Prostate gland (tissue), 2 donors: ENCODE measurements around the gene MTIF3. TPM values are rescaled to one million over a fixed set of nuclear protein-coding genes. Genes with fewer than 3 reads are reported as not detected.

Experiments used
- DNase-seq: peaks from one replicate; pipeline ENCODE4 v3.0.0-alpha.2; 2019; ENCODE audit warnings: low spot score
- H3K27ac ChIP-seq, 2 donors: fragments of 200-600 bp; sonication (generic); 2 replicates each; pipeline ENCODE4 v1.5.1; 2017 to 2019
- H3K27me3 ChIP-seq: fragments of 200-600 bp; sonication (generic); replicated peaks from 2 replicates; pipeline ENCODE4 v1.5.1; 2019; ENCODE audit not compliant: insufficient read depth
- H3K36me3 ChIP-seq, 2 donors: fragments of 200-600 bp; sonication (generic); 1 replicate in 1 of 2; 2 replicates in 1 of 2; pipeline versions ENCODE4 v1.5.1 to v1.8.1; 2017 to 2019
- H3K4me1 ChIP-seq: fragments of 200-600 bp; sonication (generic); replicated peaks from 2 replicates; pipeline ENCODE4 v1.5.1; 2019
- H3K4me3 ChIP-seq, 2 donors: fragments of 200-600 bp; sonication (generic); 2 replicates each; pipeline ENCODE4 v1.5.1; 2017 to 2019
- H3K9me3 ChIP-seq: fragments of 200-600 bp; sonication (generic); 2 replicates; pipeline ENCODE4 v1.5.1; 2017
- CTCF ChIP-seq, 4 experiments: fragments of 200-600 bp in 2 of 4; fragments of 450-650 bp in 2 of 4; sonication (generic) in 2 of 4; IDR thresholded peaks; 1 replicate in 3 of 4; 2 replicates in 1 of 4; pipeline ENCODE4 v1.5.1; 2016 to 2019; ENCODE audit warnings: antibody characterized with exemption in 4 of 4, mild to moderate bottlenecking in 2 of 4, moderate library complexity in 2 of 4
- POLR2A ChIP-seq: fragments of 450-650 bp; IDR thresholded peaks from one replicate; pipeline ENCODE4 v1.6.1; 2016; ENCODE audit warnings: antibody characterized with exemption, mild to moderate bottlenecking
- POLR2AphosphoS5 ChIP-seq: sonication (generic); formaldehyde crosslinking; IDR thresholded peaks from one replicate; pipeline ENCODE4 v1.6.1; 2017; ENCODE audit warnings: antibody characterized with exemption
- WGBS: methylation state at CpG from one replicate; pipeline ENCODE4 v1.1.5; 2018; 5-methylcytosine and 5-hydroxymethylcytosine counted together
- intact Hi-C: fragments of 100-400 bp; cut with DNase I; formaldehyde crosslinking; loops from one replicate; pipeline ENCODE4 v1.14.2; 2022
- total RNA-seq, 2 donors: library from RNA; depleted of rRNA; stranded (reverse); fragments of >200 nt; gene quantifications; one replicate each; pipeline ENCODE4 v1.1.0, GENCODE V29; 2016

MTIF3 gene
- total RNA-seq, 2 donors from 2014 or later = 44.8 to 52.3 TPM

- no peaks in the 10 kb centered on the region for H3K4me1 ChIP-seq
- 82% methylated on average over 12 of the region's 12 CpGs for WGBS
- DNase-seq = no peak
- intact Hi-C loops = no loop called here
- no peaks in the 10 kb centered on the region for H3K9me3 ChIP-seq
- TF ChIP-seq POLR2A (no peak), CTCF (IDR thresholded peaks at IDR 0.05) (no peak), POLR2AphosphoS5 (no peak)
- H3K27me3 ChIP-seq = no peaks in the 10 kb centered on the region
- no peak overlapping the region for H3K4me3 ChIP-seq
- no peak overlapping the region for H3K27ac ChIP-seq
- H3K36me3 ChIP-seq = no peaks in the 10 kb centered on the region
Observed at GRCh38 chr13:27461940-27462584, 11.7 kb upstream of the MTIF3 start.

DNA sequence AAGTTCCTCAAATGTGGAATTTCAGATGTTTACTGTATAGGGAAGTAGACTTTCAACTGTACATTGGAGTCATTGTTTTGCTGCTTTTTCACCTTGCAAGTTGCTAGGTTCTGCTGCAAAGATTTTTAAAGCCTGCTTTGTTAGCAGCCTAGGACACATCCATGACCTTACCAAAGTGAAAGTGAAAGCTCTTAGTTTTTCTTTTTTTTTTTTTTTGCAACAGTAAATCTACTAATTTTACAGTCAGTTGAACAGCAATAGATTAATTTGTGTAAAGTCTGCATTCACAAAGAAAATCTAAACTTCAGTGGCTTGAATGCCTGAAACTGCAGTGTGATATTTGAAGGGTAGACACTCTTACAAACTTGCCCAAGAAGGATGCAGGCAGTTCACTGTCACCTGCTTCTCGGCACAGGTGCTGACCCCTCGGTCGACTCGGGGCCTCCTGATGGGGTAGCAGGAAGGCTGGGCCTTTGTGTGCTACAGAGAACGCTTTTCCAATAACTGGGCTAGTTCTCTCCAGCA lies 5.0 kb upstream of the MTIF3 start:
- DNase-seq = no peak
- H3K27ac ChIP-seq = no peak overlapping the region

DNA sequence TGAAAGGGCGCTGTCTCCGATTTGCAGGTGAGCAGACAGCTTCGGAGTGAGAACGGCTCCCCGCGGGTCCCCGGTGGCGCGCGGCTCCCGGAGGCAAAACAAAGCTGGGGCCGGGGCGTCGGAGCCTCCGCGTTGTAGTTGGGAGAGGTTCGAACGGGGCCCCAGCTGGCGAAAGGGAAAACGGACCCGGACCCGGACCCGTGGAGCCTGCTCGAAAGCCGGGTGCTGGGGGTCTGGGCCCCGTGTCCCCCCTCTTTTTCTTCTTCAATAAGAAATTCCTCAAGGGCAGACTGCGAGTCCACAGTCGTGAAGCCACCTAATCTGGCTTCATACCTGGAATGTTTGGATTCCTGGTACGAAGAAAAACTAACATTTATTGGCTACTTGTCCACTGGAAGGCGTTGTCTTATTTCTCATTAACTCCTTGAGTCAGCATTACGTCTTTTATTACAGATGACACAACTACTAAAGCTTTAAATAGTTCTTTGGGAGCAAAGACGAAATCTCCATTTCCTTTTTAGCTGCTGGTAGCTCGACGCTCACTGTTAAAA lies 632 bp upstream of the MTIF3 start:
- TF ChIP-seq POLR2AphosphoS5 (peak; percentile 66), POLR2A (peak; percentile 36), CTCF (IDR thresholded peaks at IDR 0.05) (no peak)
- DNase-seq = peak; percentile 37
- Histone ChIP-seq H3K9me3 (no peaks in the 10 kb centered on the region), H3K36me3 (no peaks in the 10 kb centered on the region), H3K27me3 (no peaks in the 10 kb centered on the region), H3K4me1 (no peaks in the 10 kb centered on the region), H3K27ac (peak overlapping the region; percentile 95 to 98), H3K4me3 (peak overlapping the region; percentile 81 to 95)
- under 1% methylated on average over 34 of the region's 34 CpGs for WGBS
- intact Hi-C loops = loop anchor here (1.0 to 5.0 kb wide), 2 partner anchors 27 to 171 kb away; partner anchors contain the start of genes GTF3A, LNX2 and POLR1D

More for the DNA sequence above, 5.0 kb upstream of the MTIF3 start:
- Histone ChIP-seq H3K4me3 (no peak overlapping the region), H3K36me3 (no peaks in the 10 kb centered on the region), H3K27me3 (no peaks in the 10 kb centered on the region), H3K4me1 (no peaks in the 10 kb centered on the region), H3K9me3 (no peaks in the 10 kb centered on the region)
- no peak for TF ChIP-seq POLR2AphosphoS5
- no peak for TF ChIP-seq POLR2A
- TF ChIP-seq CTCF (IDR thresholded peaks at IDR 0.05) = no peak
- intact Hi-C loops = no loop called here
- WGBS = 26% methylated on average over 5 of the region's 5 CpGs

DNA sequence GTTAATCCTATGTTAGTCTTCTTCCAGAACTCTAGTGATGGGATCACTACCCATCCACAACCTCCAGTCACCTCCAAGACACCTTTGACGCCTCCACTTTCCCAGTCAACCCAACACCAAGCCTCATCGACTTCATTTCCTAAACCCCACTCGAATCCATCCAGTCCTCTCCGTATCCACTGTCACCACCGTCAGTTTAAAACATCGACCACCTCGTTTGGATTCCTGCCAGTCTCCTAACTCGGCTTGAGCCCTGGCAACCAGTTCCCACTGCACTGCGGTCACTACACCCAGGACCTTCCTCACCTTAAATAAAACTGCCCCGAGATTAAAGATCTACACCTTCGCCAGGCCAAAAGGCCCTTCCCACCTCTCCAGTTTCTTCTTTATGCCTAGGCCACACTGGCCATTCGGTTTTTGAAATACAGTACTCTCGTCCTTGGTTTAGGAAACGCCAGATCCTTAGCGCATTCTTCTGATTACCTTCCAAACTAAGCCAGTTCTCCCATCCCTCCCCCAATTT lies 1.2 kb downstream of the MTIF3 start:
- peak overlapping the region; percentile 95 to 98 for H3K27ac ChIP-seq
- H3K4me1 ChIP-seq = no peaks in the 10 kb centered on the region
- H3K36me3 ChIP-seq = no peaks in the 10 kb centered on the region
- no peak for TF ChIP-seq CTCF (IDR thresholded peaks at IDR 0.05)
- no peak for TF ChIP-seq POLR2A
- WGBS = 36% methylated on average over 15 of the region's 15 CpGs
- intact Hi-C loops = no loop called here
- H3K9me3 ChIP-seq = no peaks in the 10 kb centered on the region
- DNase-seq = no peak
- no peaks in the 10 kb centered on the region for H3K27me3 ChIP-seq
- peak overlapping the region; percentile 81 to 95 for H3K4me3 ChIP-seq
